NB4 (cell line): ENCODE measurements around the gene DRAP1.

Experiments used
- DNase-seq: peaks from one replicate; pipeline ENCODE4 v3.0.0; 2010; ENCODE audit warnings: low read depth
- H3K4me3 ChIP-seq: one replicate; pipeline ENCODE4 v1.5.1; 2011; ENCODE audit warnings: mild to moderate bottlenecking, low read depth, low read length, moderate library complexity
- CTCF ChIP-seq: IDR thresholded peaks from one replicate; pipeline ENCODE4 v1.5.1; 2012; ENCODE audit warnings: low read depth, low read length
- MAX ChIP-seq: IDR thresholded peaks from 2 replicates; pipeline ENCODE4 v1.6.1; 2011; ENCODE audit warnings: low read depth, low read length
- MYC ChIP-seq: IDR thresholded peaks from 2 replicates; pipeline ENCODE4 v1.6.1; 2011; ENCODE audit warnings: low read depth, low read length
- POLR2A ChIP-seq: IDR thresholded peaks from 2 replicates; pipeline ENCODE4 v1.6.1; 2011; ENCODE audit warnings: mild to moderate bottlenecking; ENCODE audit not compliant: insufficient read length; ENCODE audit errors: extremely low read depth

DRAP1 gene

GRCh38 chr11:65967329-65967934 is 48.2 kb downstream of the DRAP1 start:
- no peak overlapping the region for H3K4me3 ChIP-seq
- TF ChIP-seq POLR2A, result no peak
- TF ChIP-seq CTCF, result no peak
- TF ChIP-seq MYC, result no peak
- no peak for TF ChIP-seq MAX
- DNase-seq, result no peak

- no peak for TF ChIP-seq MAX
- no peak for TF ChIP-seq MYC
- no peak for TF ChIP-seq CTCF
- no peak for TF ChIP-seq POLR2A
- H3K4me3 ChIP-seq, result no peak overlapping the region
- DNase-seq, result no peak
These were observed 49.6 kb downstream of the DRAP1 start for GRCh38 chr11:65968600-65969482.
